H9 (cell line): ENCODE measurements around the gene WAPL. TPM values are rescaled to one million over a fixed set of nuclear protein-coding genes. Genes with fewer than 3 reads are reported as not detected.

Experiments
- DNase-seq: peaks from one replicate; pipeline ENCODE4 v3.0.0-alpha.2; 2017
- H2AFZ ChIP-seq: one replicate; pipeline ENCODE4 v1.6.1; 2013; ENCODE audit warnings: mild to moderate bottlenecking, low read length, control low read depth, moderate library complexity
- H2AK5ac ChIP-seq: 2 replicates; pipeline ENCODE4 v1.6.1; 2013; ENCODE audit warnings: low read length, control low read depth, mixed read lengths; ENCODE audit not compliant: insufficient read length
- H2BK120ac ChIP-seq: one replicate; pipeline ENCODE4 v1.6.1; 2013; ENCODE audit warnings: low read depth, mild to moderate bottlenecking, low read length, control low read depth, inconsistent platforms; ENCODE audit not compliant: poor library complexity, severe bottlenecking
- H2BK12ac ChIP-seq: 2 replicates; pipeline ENCODE4 v1.6.1; 2013; ENCODE audit warnings: low read length, control low read depth, mixed read lengths, low read depth; ENCODE audit not compliant: insufficient read length
- H2BK15ac ChIP-seq: 2 replicates; pipeline ENCODE4 v1.6.1; 2013; ENCODE audit warnings: low read depth, low read length, control low read depth
- H2BK20ac ChIP-seq: one replicate; pipeline ENCODE4 v1.6.1; 2013; ENCODE audit warnings: low read depth, mild to moderate bottlenecking, low read length, control low read depth, inconsistent platforms; ENCODE audit not compliant: poor library complexity, severe bottlenecking
- H2BK5ac ChIP-seq: 2 replicates; pipeline ENCODE4 v1.6.1; 2013; ENCODE audit warnings: low read length, control low read depth, mixed read lengths; ENCODE audit not compliant: insufficient read length
- H3K14ac ChIP-seq: 2 replicates; pipeline ENCODE4 v1.6.1; 2013; ENCODE audit warnings: low read length, control low read depth; ENCODE audit not compliant: insufficient read depth
- H3K18ac ChIP-seq: 2 replicates; pipeline ENCODE4 v1.6.1; 2013; ENCODE audit warnings: low read depth, mild to moderate bottlenecking, mixed read lengths, low read length, control low read depth; ENCODE audit not compliant: insufficient read length
- H3K23ac ChIP-seq: 2 replicates; pipeline ENCODE4 v1.6.1; 2013; ENCODE audit warnings: low read length, control low read depth, mixed read lengths, low read depth; ENCODE audit not compliant: insufficient read length
- H3K23me2 ChIP-seq: 2 replicates; pipeline ENCODE4 v1.6.1; 2013; ENCODE audit warnings: low read depth, mild to moderate bottlenecking, mixed read lengths, low read length, control low read depth; ENCODE audit not compliant: insufficient read length, poor library complexity, severe bottlenecking
- H3K27ac ChIP-seq: 2 replicates; pipeline ENCODE4 v1.5.1; 2013; ENCODE audit warnings: low read length, control low read depth, mixed read lengths, low read depth; ENCODE audit not compliant: insufficient read length
- H3K27me3 ChIP-seq: 2 replicates; pipeline ENCODE4 v1.6.1; 2013; ENCODE audit warnings: low read length, control low read depth, inconsistent platforms; ENCODE audit not compliant: insufficient read depth
- H3K4ac ChIP-seq: 2 replicates; pipeline ENCODE4 v1.6.1; 2013; ENCODE audit warnings: low read depth, mild to moderate bottlenecking, control low read depth, inconsistent platforms, low read length, moderate library complexity
- H3K4me1 ChIP-seq: 2 replicates; pipeline ENCODE4 v1.6.1; 2013; ENCODE audit warnings: low read length, control low read depth, inconsistent platforms; ENCODE audit not compliant: insufficient read depth
- H3K4me2 ChIP-seq: 2 replicates; pipeline ENCODE4 v1.6.1; 2013; ENCODE audit warnings: low read length, control low read depth, mixed read lengths; ENCODE audit not compliant: insufficient read length, insufficient read depth
- H3K56ac ChIP-seq: 2 replicates; pipeline ENCODE4 v1.6.1; 2013; ENCODE audit warnings: low read depth, mild to moderate bottlenecking, mixed read lengths, low read length, control low read depth; ENCODE audit not compliant: insufficient read length
- H3K79me1 ChIP-seq: 2 replicates; pipeline ENCODE4 v1.6.1; 2013; ENCODE audit warnings: low read depth, mild to moderate bottlenecking, moderate library complexity, low read length, control low read depth, inconsistent platforms; ENCODE audit not compliant: insufficient read depth, poor library complexity, severe bottlenecking
- H3K79me2 ChIP-seq: 2 replicates; pipeline ENCODE4 v1.6.1; 2013; ENCODE audit warnings: low read length, control low read depth, inconsistent platforms; ENCODE audit not compliant: insufficient read depth
- H3K9ac ChIP-seq: 2 replicates; pipeline ENCODE4 v1.6.1; 2013; ENCODE audit warnings: low read length, control low read depth, mixed read lengths; ENCODE audit not compliant: insufficient read length; ENCODE audit errors: extremely low read depth
- H3K9me3 ChIP-seq: one replicate; pipeline ENCODE4 v1.6.1; 2013; ENCODE audit warnings: low read depth, low read length, inconsistent platforms; ENCODE audit not compliant: control insufficient read depth
- H3T11ph ChIP-seq: one replicate; pipeline ENCODE4 v1.6.1; 2013; ENCODE audit warnings: mild to moderate bottlenecking, low read length, control low read depth, inconsistent platforms
- H4K20me1 ChIP-seq: one replicate; pipeline ENCODE4 v1.6.1; 2013; ENCODE audit not compliant: control insufficient read depth, insufficient read length, insufficient read depth
- H4K5ac ChIP-seq: 2 replicates; pipeline ENCODE4 v1.6.1; 2013; ENCODE audit warnings: low read depth, mild to moderate bottlenecking, mixed read lengths, low read length, control low read depth; ENCODE audit not compliant: insufficient read length
- H4K8ac ChIP-seq: replicated peaks from 2 replicates; pipeline ENCODE4 v1.6.1; 2013; ENCODE audit warnings: low read length, control low read depth, mixed read lengths, low read depth; ENCODE audit not compliant: insufficient read length
- H4K91ac ChIP-seq: 2 replicates; pipeline ENCODE4 v1.6.1; 2013; ENCODE audit warnings: low read depth, mild to moderate bottlenecking, moderate library complexity, mixed read lengths, low read length, control low read depth; ENCODE audit not compliant: insufficient read length
- H3K27ac Mint-ChIP-seq, 3 experiments: 2 replicates in 2 of 3; 3 replicates in 1 of 3; pipeline ENCODE4 v1.8.0; 2020 to 2021; ENCODE audit warnings: mixed read lengths in 3 of 3, mild to moderate bottlenecking in 1 of 3, moderate library complexity in 1 of 3
- H3K27me3 Mint-ChIP-seq: 2 replicates; pipeline ENCODE4 v1.8.0; 2021; ENCODE audit warnings: low read depth, mild to moderate bottlenecking, moderate library complexity, mixed read lengths
- H3K36me3 Mint-ChIP-seq, 3 experiments: 2 replicates in 2 of 3; 3 replicates in 1 of 3; pipeline ENCODE4 v1.8.0; 2020 to 2021; ENCODE audit warnings: low read depth in 3 of 3, mixed read lengths in 3 of 3; ENCODE audit not compliant: insufficient read depth in 1 of 3
- H3K4me1 Mint-ChIP-seq, 2 experiments: 2 replicates each; pipeline ENCODE4 v1.8.0; 2020; ENCODE audit warnings: mixed read lengths in 2 of 2
- H3K4me3 Mint-ChIP-seq, 2 experiments: 2 replicates in 1 of 2; 3 replicates in 1 of 2; pipeline ENCODE4 v1.8.0; 2020 to 2021; ENCODE audit warnings: mild to moderate bottlenecking in 2 of 2, mixed read lengths in 2 of 2, moderate library complexity in 1 of 2
- H3K9me3 Mint-ChIP-seq, 2 experiments: 2 replicates in 1 of 2; 3 replicates in 1 of 2; pipeline ENCODE4 v1.8.0; 2020; ENCODE audit warnings: mild to moderate bottlenecking in 2 of 2, mixed read lengths in 2 of 2, moderate library complexity in 1 of 2
- CTCF ChIP-seq: fragments of 200-600 bp; sonication (generic); conservative IDR thresholded peaks from 3 replicates; pipeline ENCODE4 v1.8.0; 2021; ENCODE audit warnings: antibody characterized with exemption, mild to moderate bottlenecking
- WGBS: extraction: QIAGEN DNeasy Blood & Tissue Kit; methylation state at CpG from one replicate; pipeline ENCODE4 v1.1.7; 2013; ENCODE audit warnings: missing lambda C conversion rate, low lambda C conversion rate, mixed read lengths; ENCODE audit not compliant: insufficient read length; ENCODE audit errors: extremely low coverage; 5-methylcytosine and 5-hydroxymethylcytosine counted together
- total RNA-seq: library from RNA; stranded (reverse); gene quantifications from 2 replicates; pipeline ENCODE4 v1.2.1, GENCODE V29; 2021

Gene WAPL
- total RNA-seq, 1 experiment from 2014 or later = 61.4 TPM

GRCh38 chr10:86486856-86487255 is 34.7 kb downstream of the WAPL start:
- no CpG with 5 or more reads among the region's 4 CpGs for WGBS
- Mint-ChIP-seq H3K9me3 (no peaks in the 10 kb centered on the region), H3K4me3 (no peak overlapping the region), H3K36me3 (peaks cover 18 to 51% (median 32%) of the 10 kb centered on the region in 3 experiments), H3K27ac (peak overlapping the region in 2 of 3 experiments; percentile 5 to 73; a peak in 2 of 7 replicates), H3K4me1 (no peaks in the 10 kb centered on the region), H3K27me3 (no peaks in the 10 kb centered on the region)
- H3K9ac ChIP-seq = no peak overlapping the region
- H3K23ac ChIP-seq = no peak overlapping the region
- H3K23me2 ChIP-seq = no peaks in the 10 kb centered on the region
- no peak overlapping the region for H3K4ac ChIP-seq
- no peak overlapping the region for H2BK20ac ChIP-seq
- H2BK5ac ChIP-seq = no peak overlapping the region
- no peaks in the 10 kb centered on the region for H3K27me3 ChIP-seq
- peaks cover 3% of the 10 kb centered on the region for H3K79me1 ChIP-seq
- H3K14ac ChIP-seq = no peak overlapping the region
- H3K18ac ChIP-seq = no peak overlapping the region
- H3K27ac ChIP-seq = no peak overlapping the region
- H2BK120ac ChIP-seq = no peak overlapping the region
- no peaks in the 10 kb centered on the region for H4K20me1 ChIP-seq
- DNase-seq = no peak
- peak overlapping the region; percentile 69 for H4K8ac ChIP-seq
- no peak overlapping the region for H3T11ph ChIP-seq
- H3K79me2 ChIP-seq = peaks cover 1% of the 10 kb centered on the region
- H3K4me2 ChIP-seq = no peak overlapping the region
- H2BK15ac ChIP-seq = no peak overlapping the region
- no peak for TF ChIP-seq CTCF
- H4K5ac ChIP-seq = no peak overlapping the region
- no peaks in the 10 kb centered on the region for H3K4me1 ChIP-seq
- H3K56ac ChIP-seq = no peak overlapping the region
- H3K9me3 ChIP-seq = no peaks in the 10 kb centered on the region
- no peak overlapping the region for H2AFZ ChIP-seq
- H2AK5ac ChIP-seq = no peak overlapping the region
- H2BK12ac ChIP-seq = no peak overlapping the region
- no peak overlapping the region for H4K91ac ChIP-seq
